SK-N-MC (cell line): Measurements from ENCODE around the gene SLC18A3.

ENCODE experiments used
- EZH2 ChIP-seq: fragments of 200-600 bp; sonication (generic); IDR thresholded peaks from one replicate; pipeline ENCODE4 v1.6.1; 2017; ENCODE audit warnings: antibody characterized with exemption
- POLR2AphosphoS5 ChIP-seq: IDR thresholded peaks from 2 replicates; pipeline ENCODE4 v1.6.1; 2012; ENCODE audit warnings: mild to moderate bottlenecking, low read depth, low read length, borderline replicate concordance

- TF ChIP-seq EZH2 (no peak), POLR2AphosphoS5 (no peak)
Measured at GRCh38 chr10:49647985-49648795, 38.1 kb downstream of the SLC18A3 start.
